B cell (primary cell): Measurements from ENCODE around the gene MR1.

ENCODE experiments used
- EZH2 ChIP-seq: IDR thresholded peaks from 2 replicates; pipeline ENCODE4 v1.6.1; 2012; ENCODE audit warnings: borderline replicate concordance, low read depth, mild to moderate bottlenecking, moderate library complexity, low read length; ENCODE audit not compliant: insufficient read depth, poor library complexity, severe bottlenecking
- TF ChIP-seq, protein P1 (sequence below): fragments of 200-600 bp; IDR thresholded peaks from one replicate; pipeline ENCODE4 v1.8.0; 2022; ENCODE audit warnings: antibody characterized with exemption, mild to moderate bottlenecking

DNA sequence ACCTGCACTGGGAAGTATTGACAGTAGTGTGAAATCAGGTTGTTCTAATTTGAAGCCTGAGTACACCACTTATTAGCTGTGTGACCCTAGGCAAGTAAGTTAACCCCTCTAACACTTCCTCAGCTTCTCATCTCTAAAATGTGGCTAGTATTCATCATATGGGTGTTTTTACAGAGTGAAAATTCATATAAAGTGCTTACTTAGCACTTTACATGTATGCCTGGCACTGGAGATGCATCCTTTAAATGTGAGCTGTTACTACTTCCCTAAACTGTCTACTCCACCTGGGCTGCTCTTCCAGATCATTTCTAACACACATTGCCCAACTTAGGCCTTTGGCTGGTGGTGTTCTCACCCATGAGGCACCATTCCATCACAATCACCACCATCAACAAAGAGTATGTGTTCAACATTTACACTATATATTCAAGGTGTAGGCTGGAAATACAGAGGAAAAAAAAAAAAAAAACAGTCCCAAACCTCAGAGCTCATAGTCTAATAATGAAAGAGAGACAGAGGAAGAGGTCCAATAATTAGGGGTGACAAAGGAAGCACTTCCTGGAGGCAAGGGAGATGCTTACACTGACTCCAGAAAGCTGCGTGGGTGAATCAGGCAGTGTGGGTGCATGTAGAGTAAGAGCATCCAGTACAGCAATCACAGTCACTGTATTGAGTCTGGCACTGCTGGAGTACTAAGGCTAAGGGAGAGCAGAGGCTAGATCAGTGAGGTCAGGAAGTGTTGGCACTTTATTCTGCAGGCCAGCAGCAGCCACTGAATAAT, 14.7 kb upstream of the MR1 start:
- TF ChIP-seq, protein P1, sequence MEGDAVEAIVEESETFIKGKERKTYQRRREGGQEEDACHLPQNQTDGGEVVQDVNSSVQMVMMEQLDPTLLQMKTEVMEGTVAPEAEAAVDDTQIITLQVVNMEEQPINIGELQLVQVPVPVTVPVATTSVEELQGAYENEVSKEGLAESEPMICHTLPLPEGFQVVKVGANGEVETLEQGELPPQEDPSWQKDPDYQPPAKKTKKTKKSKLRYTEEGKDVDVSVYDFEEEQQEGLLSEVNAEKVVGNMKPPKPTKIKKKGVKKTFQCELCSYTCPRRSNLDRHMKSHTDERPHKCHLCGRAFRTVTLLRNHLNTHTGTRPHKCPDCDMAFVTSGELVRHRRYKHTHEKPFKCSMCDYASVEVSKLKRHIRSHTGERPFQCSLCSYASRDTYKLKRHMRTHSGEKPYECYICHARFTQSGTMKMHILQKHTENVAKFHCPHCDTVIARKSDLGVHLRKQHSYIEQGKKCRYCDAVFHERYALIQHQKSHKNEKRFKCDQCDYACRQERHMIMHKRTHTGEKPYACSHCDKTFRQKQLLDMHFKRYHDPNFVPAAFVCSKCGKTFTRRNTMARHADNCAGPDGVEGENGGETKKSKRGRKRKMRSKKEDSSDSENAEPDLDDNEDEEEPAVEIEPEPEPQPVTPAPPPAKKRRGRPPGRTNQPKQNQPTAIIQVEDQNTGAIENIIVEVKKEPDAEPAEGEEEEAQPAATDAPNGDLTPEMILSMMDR: no peak
- no peak for TF ChIP-seq EZH2
